Stimulated activated naive B cell treated with anti-CD40 and anti-IgM and Interleukin-4, amounts not matched to agents 10 μg/mL and 1 μg/mL and 100 μg/mL, for 72 hours (primary cell): Measurements from ENCODE around the gene METTL4.

Experiments
- ATAC-seq, 2 donors: fragments of 150-1000 bp; cut with Tn5 transposase; replicated peaks; 2 replicates each; pipeline ENCODE4 v1.10.0; 2021; ENCODE audit warnings: moderate library complexity in 1 of 2
- DNase-seq: peaks from one replicate; pipeline ENCODE4 v3.0.0; 2021
- H3K27ac Mint-ChIP-seq: one replicate; pipeline ENCODE4 v1.8.0; 2022; ENCODE audit warnings: mild to moderate bottlenecking, mixed read lengths
- H3K27me3 Mint-ChIP-seq, 2 donors: one replicate each; pipeline ENCODE4 v1.8.0; 2022; ENCODE audit warnings: mixed read lengths in 2 of 2
- H3K36me3 Mint-ChIP-seq, 2 donors: one replicate each; pipeline ENCODE4 v1.8.0; 2022; ENCODE audit warnings: mixed read lengths in 2 of 2, mild to moderate bottlenecking in 1 of 2
- H3K4me1 Mint-ChIP-seq, 2 donors: one replicate each; pipeline ENCODE4 v1.8.0; 2022; ENCODE audit warnings: mixed read lengths in 2 of 2, mild to moderate bottlenecking in 1 of 2
- H3K4me3 Mint-ChIP-seq, 2 donors: one replicate each; pipeline ENCODE4 v1.8.0; 2022; ENCODE audit warnings: mild to moderate bottlenecking in 2 of 2, mixed read lengths in 2 of 2, moderate library complexity in 1 of 2
- H3K9me3 Mint-ChIP-seq, 2 donors: one replicate each; pipeline ENCODE4 v1.8.0; 2022; ENCODE audit warnings: mixed read lengths in 2 of 2, mild to moderate bottlenecking in 1 of 2

The METTL4 gene

DNA sequence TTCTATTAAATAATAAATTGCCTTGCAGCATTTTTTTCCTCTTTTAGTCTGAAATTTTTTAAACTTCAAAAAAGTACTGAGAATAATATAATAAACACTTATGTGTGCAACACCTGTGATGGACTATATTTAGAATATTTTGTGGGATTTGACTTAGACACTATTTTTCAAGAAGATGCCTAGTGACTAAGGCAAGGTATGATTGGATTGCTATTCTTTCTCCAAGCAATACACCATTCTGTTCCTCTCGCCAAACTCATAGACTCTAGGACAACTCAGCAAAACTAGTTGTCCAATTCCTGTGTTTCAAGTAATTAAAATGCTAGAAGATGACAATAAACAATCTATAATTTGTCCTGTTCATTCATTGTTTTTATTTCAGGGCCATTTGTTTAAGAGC is 75.9 kb downstream of the METTL4 start:
- ATAC-seq (no peak), DNase-seq (no peak)
- Mint-ChIP-seq H3K36me3 (no peaks in the 10 kb centered on the region), H3K9me3 (no peaks in the 10 kb centered on the region), H3K27me3 (peaks cover 0 to 7% of the 10 kb centered on the region in 2 donors), H3K4me1 (no peaks in the 10 kb centered on the region), H3K4me3 (no peak overlapping the region), H3K27ac (no peak overlapping the region)

DNA sequence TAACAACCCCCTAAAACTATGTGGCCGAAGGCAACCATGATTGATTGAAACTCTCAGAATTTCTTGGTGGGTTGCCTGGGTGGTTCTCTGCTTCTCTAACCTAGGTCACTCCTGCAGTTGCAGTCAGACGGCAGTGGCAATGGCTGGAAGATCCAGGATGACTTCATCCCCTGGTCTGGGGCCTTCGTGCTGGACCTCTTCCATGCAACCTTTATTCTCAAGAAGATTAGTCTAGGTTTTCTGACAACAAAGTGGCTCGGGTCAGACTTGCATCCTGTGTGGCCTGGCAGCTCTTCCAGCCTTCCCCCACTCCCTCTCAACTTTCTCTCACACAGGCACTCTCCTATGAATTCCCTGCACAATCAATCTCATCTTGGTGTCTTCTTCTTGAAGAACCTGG is 76.4 kb downstream of the METTL4 start:
- H3K27ac Mint-ChIP-seq: no peak overlapping the region
- H3K4me1 Mint-ChIP-seq: no peaks in the 10 kb centered on the region
- ATAC-seq (no peak), DNase-seq (no peak)
- H3K36me3 Mint-ChIP-seq: no peaks in the 10 kb centered on the region
- H3K9me3 Mint-ChIP-seq: no peaks in the 10 kb centered on the region
- peaks cover 0 to 11% of the 10 kb centered on the region in 2 donors for H3K27me3 Mint-ChIP-seq
- H3K4me3 Mint-ChIP-seq: no peak overlapping the region
